SU-DHL-6 (cell line): ENCODE results near the gene CCNE1.

Experiments used
- H2AFZ ChIP-seq: fragments of 200-600 bp; sonication (generic); 2 replicates; pipeline ENCODE4 v1.6.1; 2014; ENCODE audit warnings: low read depth, mild to moderate bottlenecking, moderate library complexity, mixed read lengths, antibody characterized with exemption, low read length; ENCODE audit not compliant: severe bottlenecking
- H3F3A ChIP-seq: fragments of 200-600 bp; shearing (Covaris generic); 2 replicates; pipeline ENCODE4 v1.6.0; 2016; ENCODE audit warnings: antibody characterized with exemption, mild to moderate bottlenecking; ENCODE audit not compliant: insufficient read depth
- H3K27ac ChIP-seq: fragments of 200-600 bp; sonication (generic); 2 replicates; pipeline ENCODE4 v1.5.1; 2016; ENCODE audit warnings: low read depth, mild to moderate bottlenecking, low read length, moderate library complexity, mixed read lengths
- H3K27me3 ChIP-seq: fragments of 200-600 bp; sonication (generic), shearing (Covaris generic); 2 replicates; pipeline ENCODE4 v1.6.0; 2014; ENCODE audit warnings: mild to moderate bottlenecking, low read length
- H3K36me3 ChIP-seq: fragments of 200-600 bp; sonication (generic); 2 replicates; pipeline ENCODE4 v1.6.1; 2014; ENCODE audit warnings: mild to moderate bottlenecking, low read length, mixed read lengths
- H3K4me2 ChIP-seq: fragments of 300-600, 200-600 bp; shearing (Covaris generic), sonication (generic); 2 replicates; pipeline ENCODE4 v1.6.0; 2014; ENCODE audit warnings: low read length, low read depth, mild to moderate bottlenecking; ENCODE audit not compliant: poor library complexity, severe bottlenecking
- H3K4me3 ChIP-seq: fragments of 200-600 bp; sonication (generic); 2 replicates; pipeline ENCODE4 v1.5.1; 2014; ENCODE audit warnings: antibody characterized with exemption, low read length, mild to moderate bottlenecking, mixed read lengths; ENCODE audit not compliant: insufficient read depth, poor library complexity, severe bottlenecking
- H3K79me2 ChIP-seq: fragments of 200-600 bp; sonication (generic); 2 replicates; pipeline ENCODE4 v1.6.1; 2014; ENCODE audit warnings: mild to moderate bottlenecking, low read length, moderate library complexity; ENCODE audit not compliant: insufficient read depth
- H3K9ac ChIP-seq: fragments of 200-600 bp; sonication (generic); 2 replicates; pipeline ENCODE4 v1.7.0; 2014; ENCODE audit warnings: mild to moderate bottlenecking, low read length
- H3K9me2 ChIP-seq: fragments of 200-600 bp; sonication (generic); replicated peaks from 2 replicates; pipeline ENCODE4 v1.6.1; 2014; ENCODE audit warnings: low read length; ENCODE audit not compliant: insufficient read depth
- H3K9me3 ChIP-seq: fragments of 200-600 bp; sonication (generic); 2 replicates; pipeline ENCODE4 v1.6.1; 2014; ENCODE audit warnings: low read length, mixed read lengths; ENCODE audit not compliant: insufficient read depth
- H4K20me1 ChIP-seq: fragments of 200-600 bp; sonication (generic); 2 replicates; pipeline ENCODE4 v1.6.1; 2014; ENCODE audit warnings: low read depth, mild to moderate bottlenecking, antibody characterized with exemption, low read length, moderate library complexity, mixed read lengths
- EZH2phosphoT487 ChIP-seq: fragments of 200-600 bp; sonication (generic), shearing (Covaris generic); conservative IDR thresholded peaks from 2 replicates; pipeline ENCODE4 v1.6.1; 2018; ENCODE audit warnings: mild to moderate bottlenecking, antibody characterized with exemption, low read length, moderate library complexity, mixed read lengths
- TF ChIP-seq, protein P1 (sequence below): fragments of 200-600 bp; sonication (generic); IDR thresholded peaks from one replicate; pipeline ENCODE4 v1.5.1; 2017; ENCODE audit warnings: antibody characterized with exemption, mild to moderate bottlenecking, low read length, moderate library complexity; ENCODE audit not compliant: insufficient read depth, poor library complexity, severe bottlenecking

The CCNE1 gene

DNA sequence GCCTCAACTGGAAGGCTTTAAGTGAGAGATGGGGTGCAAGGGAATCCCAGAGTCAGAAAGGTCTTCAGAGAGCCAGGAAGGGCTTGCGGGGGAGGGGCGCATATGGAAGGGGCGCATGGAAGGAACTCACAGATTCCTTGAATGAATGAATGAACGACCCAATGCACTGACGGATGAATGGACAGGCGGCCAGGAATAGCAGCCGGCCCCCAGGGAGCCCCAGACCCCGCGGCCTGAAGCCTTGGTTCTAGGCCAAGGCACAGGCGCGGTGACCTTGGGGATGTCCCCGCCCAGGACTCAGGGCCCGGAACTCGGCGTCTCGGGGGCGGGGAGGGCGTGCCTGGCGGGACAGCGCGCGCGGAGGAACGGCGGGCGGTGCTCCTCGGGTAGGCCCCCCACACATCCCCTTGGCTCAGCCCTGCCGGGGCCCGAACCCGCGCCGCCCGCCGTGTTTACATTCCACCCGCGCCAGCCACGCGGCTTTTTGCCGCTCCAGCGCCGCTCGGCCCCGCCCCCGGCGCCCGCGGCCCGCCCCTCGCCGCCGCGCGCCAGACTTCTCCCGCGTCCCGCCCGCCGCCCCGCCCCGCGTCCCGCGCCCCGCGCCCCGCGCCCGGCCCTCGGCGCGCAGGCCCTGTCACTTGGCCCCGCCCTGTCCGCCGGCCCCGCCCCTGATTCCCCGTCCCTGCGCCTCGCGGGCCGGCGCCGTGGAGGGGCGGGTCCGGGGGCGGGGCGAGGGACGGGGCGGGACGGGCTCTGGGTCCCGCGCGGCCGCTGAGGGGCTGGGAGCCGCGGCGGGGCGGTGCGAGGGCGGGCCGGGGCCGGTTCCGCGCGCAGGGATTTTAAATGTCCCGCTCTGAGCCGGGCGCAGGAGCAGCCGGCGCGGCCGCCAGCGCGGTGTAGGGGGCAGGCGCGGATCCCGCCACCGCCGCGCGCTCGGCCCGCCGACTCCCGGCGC is at the start of gene CCNE1:
Gene CCNE1 (plus strand): TSS at position 867 of the 955 bp plus-strand sequence. CDS start 565 bp downstream, outside the sequence.
- Histone ChIP-seq H3K36me3 (0 out of 2 replicates have a peak, but pooled peaks cover 3% of the 10 kb centered on the region), H3K4me3 (peak within 1 kb of the TSS; percentile 67), H4K20me1 (no peaks in the 10 kb centered on the region), H3K27ac (peak within 1 kb of the TSS; percentile 35), H2AFZ (peak within 1 kb of the TSS; percentile 82), H3K27me3 (no peaks in the 10 kb centered on the region), H3F3A (peaks cover 17% of the 10 kb centered on the region), H3K9ac (peak within 1 kb of the TSS; percentile 68), H3K9me2 (no peaks in the 10 kb centered on the region), H3K4me2 (peak within 1 kb of the TSS; percentile 81), H3K9me3 (no peaks in the 10 kb centered on the region), H3K79me2 (no peaks in the 10 kb centered on the region)
- no peak for TF ChIP-seq EZH2phosphoT487
- TF ChIP-seq, protein P1, sequence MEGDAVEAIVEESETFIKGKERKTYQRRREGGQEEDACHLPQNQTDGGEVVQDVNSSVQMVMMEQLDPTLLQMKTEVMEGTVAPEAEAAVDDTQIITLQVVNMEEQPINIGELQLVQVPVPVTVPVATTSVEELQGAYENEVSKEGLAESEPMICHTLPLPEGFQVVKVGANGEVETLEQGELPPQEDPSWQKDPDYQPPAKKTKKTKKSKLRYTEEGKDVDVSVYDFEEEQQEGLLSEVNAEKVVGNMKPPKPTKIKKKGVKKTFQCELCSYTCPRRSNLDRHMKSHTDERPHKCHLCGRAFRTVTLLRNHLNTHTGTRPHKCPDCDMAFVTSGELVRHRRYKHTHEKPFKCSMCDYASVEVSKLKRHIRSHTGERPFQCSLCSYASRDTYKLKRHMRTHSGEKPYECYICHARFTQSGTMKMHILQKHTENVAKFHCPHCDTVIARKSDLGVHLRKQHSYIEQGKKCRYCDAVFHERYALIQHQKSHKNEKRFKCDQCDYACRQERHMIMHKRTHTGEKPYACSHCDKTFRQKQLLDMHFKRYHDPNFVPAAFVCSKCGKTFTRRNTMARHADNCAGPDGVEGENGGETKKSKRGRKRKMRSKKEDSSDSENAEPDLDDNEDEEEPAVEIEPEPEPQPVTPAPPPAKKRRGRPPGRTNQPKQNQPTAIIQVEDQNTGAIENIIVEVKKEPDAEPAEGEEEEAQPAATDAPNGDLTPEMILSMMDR, result no peak

GRCh38 chr19:29763196-29763595 is 48.6 kb upstream of the CCNE1 start:
- Histone ChIP-seq H3K4me3 (no peak overlapping the region), H3K79me2 (no peaks in the 10 kb centered on the region), H4K20me1 (no peaks in the 10 kb centered on the region), H3K9ac (no peak overlapping the region), H3K27ac (no peak overlapping the region), H3K4me2 (no peak overlapping the region), H2AFZ (no peak overlapping the region), H3K9me3 (no peaks in the 10 kb centered on the region), H3K9me2 (no peaks in the 10 kb centered on the region), H3K36me3 (no peaks in the 10 kb centered on the region), H3F3A (no peaks in the 10 kb centered on the region), H3K27me3 (no peaks in the 10 kb centered on the region)
- TF ChIP-seq EZH2phosphoT487, result no peak
- TF ChIP-seq, protein P1, result no peak

DNA sequence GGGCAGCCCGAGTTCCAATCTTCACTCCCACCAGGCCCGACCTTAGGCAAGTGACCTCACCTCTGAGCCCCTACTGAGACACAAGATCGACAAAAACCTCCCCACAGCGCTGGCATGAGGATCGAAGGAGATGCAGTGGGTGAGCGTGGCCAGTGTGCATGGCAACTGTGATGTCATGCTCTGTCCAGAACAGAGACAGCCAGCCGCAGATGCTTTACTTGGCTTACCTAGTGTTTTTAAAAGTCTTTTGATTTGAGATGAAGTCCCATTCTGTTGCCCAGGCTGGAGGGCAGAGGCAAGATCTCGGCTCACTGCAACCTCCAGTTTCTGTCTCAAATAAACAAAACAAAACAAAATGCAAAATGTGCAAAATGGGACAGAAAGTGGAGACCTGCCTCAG is 47.4 kb upstream of the CCNE1 start:
- Histone ChIP-seq H3K9me2 (no peaks in the 10 kb centered on the region), H3K4me2 (no peak overlapping the region), H3K4me3 (no peak overlapping the region), H3K9me3 (no peaks in the 10 kb centered on the region), H3K9ac (no peak overlapping the region), H2AFZ (no peak overlapping the region), H3K27me3 (no peaks in the 10 kb centered on the region), H4K20me1 (no peaks in the 10 kb centered on the region), H3K27ac (no peak overlapping the region), H3K36me3 (no peaks in the 10 kb centered on the region), H3K79me2 (no peaks in the 10 kb centered on the region), H3F3A (no peaks in the 10 kb centered on the region)
- TF ChIP-seq EZH2phosphoT487, result no peak

GRCh38 chr19:29766100-29766499 is 45.7 kb upstream of the CCNE1 start:
- no peaks in the 10 kb centered on the region for H3K79me2 ChIP-seq
- no peak for TF ChIP-seq EZH2phosphoT487
- TF ChIP-seq, protein P1, result no peak

More at GRCh38 chr19:29766100-29766499, 45.7 kb upstream of the CCNE1 start:
- H2AFZ ChIP-seq, result no peak overlapping the region
- no peaks in the 10 kb centered on the region for H3K27me3 ChIP-seq
- no peaks in the 10 kb centered on the region for H3K9me2 ChIP-seq
- H3K9ac ChIP-seq, result no peak overlapping the region
- no peak overlapping the region for H3K4me3 ChIP-seq
- H3K36me3 ChIP-seq, result no peaks in the 10 kb centered on the region
- no peaks in the 10 kb centered on the region for H3F3A ChIP-seq
- H4K20me1 ChIP-seq, result no peaks in the 10 kb centered on the region
- no peaks in the 10 kb centered on the region for H3K9me3 ChIP-seq
- H3K4me2 ChIP-seq, result no peak overlapping the region
- H3K27ac ChIP-seq, result no peak overlapping the region
